Neural cell (in vitro differentiated cells): Measurements from ENCODE around the gene COPS6. TPM values are rescaled to one million over a fixed set of nuclear protein-coding genes. Genes with fewer than 3 reads are reported as not detected.

ENCODE experiments used
- H2AFZ ChIP-seq: fragments of 200-600, 300-800 bp; sonication (generic), shearing (Covaris generic); 2 replicates; pipeline ENCODE4 v1.6.0; 2014; ENCODE audit warnings: low read depth, mild to moderate bottlenecking, antibody characterized with exemption, low read length, moderate library complexity
- H3F3A ChIP-seq: fragments of 200-600 bp; shearing (Covaris generic); 2 replicates; pipeline ENCODE4 v1.6.1; 2016; ENCODE audit warnings: mild to moderate bottlenecking, moderate library complexity, mixed read lengths, antibody characterized with exemption, low read length; ENCODE audit not compliant: insufficient read depth, poor library complexity, severe bottlenecking
- H3K27ac ChIP-seq: fragments of 200-600, 300-800 bp; sonication (generic), shearing (Covaris generic); 2 replicates; pipeline ENCODE4 v1.5.1; 2014; ENCODE audit warnings: mild to moderate bottlenecking, low read length, moderate library complexity
- H3K27me3 ChIP-seq: fragments of 300-800, 200-600 bp; sonication (generic), shearing (Covaris generic); 2 replicates; pipeline ENCODE4 v1.6.0; 2014; ENCODE audit warnings: mild to moderate bottlenecking, low read depth, low read length, moderate library complexity; ENCODE audit not compliant: insufficient read depth
- H3K36me3 ChIP-seq: fragments of 300-800, 200-600 bp; sonication (generic), shearing (Covaris generic); 2 replicates; pipeline ENCODE4 v1.5.1; 2014; ENCODE audit warnings: mild to moderate bottlenecking, antibody characterized with exemption, low read length, moderate library complexity; ENCODE audit not compliant: insufficient read depth
- H3K4me2 ChIP-seq: fragments of 300-800, 200-600 bp; sonication (generic), shearing (Covaris generic); 2 replicates; pipeline ENCODE4 v1.6.0; 2014; ENCODE audit warnings: mild to moderate bottlenecking, low read length
- H3K4me3 ChIP-seq: fragments of 300-800, 200-600 bp; sonication (generic), shearing (Covaris generic); 2 replicates; pipeline ENCODE4 v1.5.1; 2014; ENCODE audit warnings: mild to moderate bottlenecking, low read length, moderate library complexity
- H3K79me2 ChIP-seq: fragments of 200-600 bp; shearing (Covaris generic); replicated peaks from 2 replicates; pipeline ENCODE4 v1.6.0; 2014; ENCODE audit warnings: mild to moderate bottlenecking, low read length, moderate library complexity; ENCODE audit not compliant: insufficient read depth
- H3K9ac ChIP-seq: fragments of 300-800, 200-600 bp; sonication (generic), shearing (Covaris generic); 2 replicates; pipeline ENCODE4 v1.6.1; 2016; ENCODE audit warnings: mild to moderate bottlenecking, low read length, mixed read lengths
- H3K9me2 ChIP-seq: fragments of 200-600 bp; shearing (Covaris generic); 2 replicates; pipeline ENCODE4 v1.6.1; 2016; ENCODE audit warnings: mild to moderate bottlenecking, low read length, mixed read lengths; ENCODE audit not compliant: insufficient read depth
- H3K9me3 ChIP-seq: fragments of 200-600, 300-800 bp; sonication (generic), shearing (Covaris generic); 2 replicates; pipeline ENCODE4 v1.6.1; 2016; ENCODE audit warnings: mild to moderate bottlenecking, mixed run types, low read length, moderate library complexity, mixed read lengths
- H4K20me1 ChIP-seq: fragments of 200-600 bp; shearing (Covaris generic); 2 replicates; pipeline ENCODE4 v1.6.1; 2016; ENCODE audit warnings: mild to moderate bottlenecking, mixed run types; ENCODE audit not compliant: insufficient read depth
- EP300 ChIP-seq: fragments of 450-650 bp; conservative IDR thresholded peaks from 2 replicates; pipeline ENCODE4 v1.6.1; 2014; ENCODE audit warnings: antibody characterized with exemption, mild to moderate bottlenecking, moderate library complexity; ENCODE audit not compliant: poor library complexity, severe bottlenecking
- EZH2 ChIP-seq: fragments of 200-600, 300-800 bp; shearing (Covaris generic), sonication (generic); IDR thresholded peaks from 2 replicates; pipeline ENCODE4 v1.6.1; 2014; ENCODE audit warnings: antibody characterized with exemption, low read length, borderline replicate concordance, mild to moderate bottlenecking; ENCODE audit not compliant: insufficient read depth, poor library complexity, severe bottlenecking
- MXI1 ChIP-seq: fragments of 450-650 bp; conservative IDR thresholded peaks from 2 replicates; pipeline ENCODE4 v1.6.1; 2014; ENCODE audit warnings: antibody characterized with exemption, mild to moderate bottlenecking; ENCODE audit not compliant: poor library complexity, severe bottlenecking
- POLR2AphosphoS5 ChIP-seq: IDR thresholded peaks from 2 replicates; pipeline ENCODE4 v1.6.1; 2012
- RAD21 ChIP-seq: fragments of 450-650 bp; conservative IDR thresholded peaks from 2 replicates; pipeline ENCODE4 v1.6.1; 2014; ENCODE audit warnings: antibody characterized with exemption, mild to moderate bottlenecking, moderate library complexity
- REST ChIP-seq: IDR thresholded peaks from 2 replicates; pipeline ENCODE4 v1.6.1; 2012; ENCODE audit warnings: borderline replicate concordance
- SMC3 ChIP-seq: fragments of 450-650 bp; conservative IDR thresholded peaks from 2 replicates; pipeline ENCODE4 v1.6.1; 2014; ENCODE audit warnings: antibody characterized with exemption, mild to moderate bottlenecking, moderate library complexity; ENCODE audit not compliant: poor library complexity
- TAF1 ChIP-seq: IDR thresholded peaks from 2 replicates; pipeline ENCODE4 v1.6.1; 2012; ENCODE audit warnings: low read depth
- polyA plus RNA-seq: library from polyadenylated mRNA; depleted of rRNA; stranded (reverse); fragments of >200 nt; gene quantifications from 2 replicates; pipeline ENCODE4 v1.2.3, GENCODE V29; 2014
- TF ChIP-seq, protein P1 (sequence below): fragments of 450-650 bp; IDR thresholded peaks from 2 replicates; pipeline ENCODE4 v1.5.1; 2014; ENCODE audit warnings: antibody characterized with exemption, mild to moderate bottlenecking, moderate library complexity; ENCODE audit not compliant: poor library complexity, severe bottlenecking

The COPS6 gene
- polyA plus RNA-seq, 1 donor from 2014 or later: 57.1 TPM

- no peaks in the 10 kb centered on the region for H3K36me3 ChIP-seq
- H3K27me3 ChIP-seq: no peaks in the 10 kb centered on the region
- no peak overlapping the region for H3K4me2 ChIP-seq
- no peaks in the 10 kb centered on the region for H3F3A ChIP-seq
- H3K9me2 ChIP-seq: no peaks in the 10 kb centered on the region
- no peak overlapping the region for H3K27ac ChIP-seq
- no peak overlapping the region for H3K9ac ChIP-seq
- no peaks in the 10 kb centered on the region for H3K9me3 ChIP-seq
- no peaks in the 10 kb centered on the region for H3K79me2 ChIP-seq
- TF ChIP-seq, protein P1, sequence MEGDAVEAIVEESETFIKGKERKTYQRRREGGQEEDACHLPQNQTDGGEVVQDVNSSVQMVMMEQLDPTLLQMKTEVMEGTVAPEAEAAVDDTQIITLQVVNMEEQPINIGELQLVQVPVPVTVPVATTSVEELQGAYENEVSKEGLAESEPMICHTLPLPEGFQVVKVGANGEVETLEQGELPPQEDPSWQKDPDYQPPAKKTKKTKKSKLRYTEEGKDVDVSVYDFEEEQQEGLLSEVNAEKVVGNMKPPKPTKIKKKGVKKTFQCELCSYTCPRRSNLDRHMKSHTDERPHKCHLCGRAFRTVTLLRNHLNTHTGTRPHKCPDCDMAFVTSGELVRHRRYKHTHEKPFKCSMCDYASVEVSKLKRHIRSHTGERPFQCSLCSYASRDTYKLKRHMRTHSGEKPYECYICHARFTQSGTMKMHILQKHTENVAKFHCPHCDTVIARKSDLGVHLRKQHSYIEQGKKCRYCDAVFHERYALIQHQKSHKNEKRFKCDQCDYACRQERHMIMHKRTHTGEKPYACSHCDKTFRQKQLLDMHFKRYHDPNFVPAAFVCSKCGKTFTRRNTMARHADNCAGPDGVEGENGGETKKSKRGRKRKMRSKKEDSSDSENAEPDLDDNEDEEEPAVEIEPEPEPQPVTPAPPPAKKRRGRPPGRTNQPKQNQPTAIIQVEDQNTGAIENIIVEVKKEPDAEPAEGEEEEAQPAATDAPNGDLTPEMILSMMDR: no peak
- H4K20me1 ChIP-seq: no peaks in the 10 kb centered on the region
- H3K4me3 ChIP-seq: no peak overlapping the region
- no peak overlapping the region for H2AFZ ChIP-seq
Observed at GRCh38 chr7:100107125-100107737, 18.5 kb downstream of the COPS6 start.

DNA sequence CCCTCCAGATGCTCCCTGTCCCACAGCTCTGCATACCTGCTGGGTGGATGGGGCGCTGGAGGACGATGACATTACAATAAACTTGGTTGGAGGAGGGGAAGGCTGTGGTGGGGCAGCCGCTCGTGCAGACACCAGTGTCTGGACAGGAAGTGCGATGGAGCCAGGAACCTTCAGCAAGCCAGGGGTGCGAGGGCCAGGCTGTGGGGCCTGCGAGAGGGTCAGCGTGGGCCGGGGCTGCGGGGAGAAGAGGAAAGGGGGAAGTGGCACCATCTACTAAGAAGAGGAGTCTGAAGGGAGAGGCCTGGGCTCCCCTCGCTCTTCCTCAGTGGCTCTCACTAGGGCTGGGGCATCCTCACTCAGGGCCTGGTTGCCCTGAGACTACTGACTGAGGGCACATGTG, 19.1 kb downstream of the COPS6 start:
- Histone ChIP-seq H3K9me2 (no peaks in the 10 kb centered on the region), H3F3A (no peaks in the 10 kb centered on the region), H3K4me2 (no peak overlapping the region), H2AFZ (no peak overlapping the region), H4K20me1 (no peaks in the 10 kb centered on the region), H3K27me3 (no peaks in the 10 kb centered on the region), H3K9me3 (no peaks in the 10 kb centered on the region), H3K79me2 (no peaks in the 10 kb centered on the region), H3K36me3 (no peaks in the 10 kb centered on the region), H3K9ac (no peak overlapping the region), H3K27ac (no peak overlapping the region), H3K4me3 (no peak overlapping the region)
- TF ChIP-seq REST (no peak), SMC3 (no peak), EP300 (no peak), EZH2 (no peak)

DNA sequence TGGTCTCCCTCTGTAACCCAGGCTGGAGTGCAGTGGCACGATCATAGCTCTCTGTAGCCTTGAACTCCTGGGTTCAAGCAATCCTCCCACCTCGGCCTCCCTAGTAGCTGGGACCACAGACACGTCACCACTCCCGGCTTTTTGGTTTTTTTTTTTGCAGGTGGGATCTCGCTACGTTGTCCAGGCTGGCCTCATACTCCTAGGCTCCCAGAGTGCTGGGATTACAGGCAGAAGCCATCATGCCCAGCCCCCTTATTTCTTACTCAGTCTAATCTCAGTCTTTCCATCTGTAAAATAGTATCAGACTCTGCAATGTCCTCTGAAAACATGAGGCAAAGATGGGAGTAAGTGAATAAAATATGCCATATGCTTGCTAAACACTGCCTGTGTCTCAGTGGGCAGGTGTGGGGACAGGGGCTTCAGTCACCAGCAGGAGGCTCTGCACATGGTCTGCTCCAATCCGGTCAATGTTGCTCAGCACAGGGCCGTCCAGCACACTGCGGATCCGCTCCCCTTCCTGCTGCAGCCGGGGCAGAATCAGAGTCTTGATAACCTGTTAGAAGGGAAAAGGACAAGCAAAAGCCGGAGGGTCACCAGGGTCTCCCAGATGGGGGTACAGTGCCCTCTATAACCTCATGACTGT, 20.9 kb downstream of the COPS6 start:
- TF ChIP-seq EP300 (no peak), REST (no peak), EZH2 (no peak), MXI1 (no peak), SMC3 (no peak), RAD21 (no peak), POLR2AphosphoS5 (no peak), TAF1 (no peak)
- TF ChIP-seq, protein P1: no peak
- Histone ChIP-seq H3K27ac (no peak overlapping the region), H3K9me2 (no peaks in the 10 kb centered on the region), H2AFZ (no peak overlapping the region), H3K27me3 (no peaks in the 10 kb centered on the region), H4K20me1 (no peaks in the 10 kb centered on the region), H3K36me3 (no peaks in the 10 kb centered on the region), H3K79me2 (no peaks in the 10 kb centered on the region), H3K9me3 (no peaks in the 10 kb centered on the region), H3F3A (no peaks in the 10 kb centered on the region), H3K4me3 (no peak overlapping the region), H3K4me2 (no peak overlapping the region), H3K9ac (no peak overlapping the region)
